AG08396 (cell line): ENCODE measurements around the gene ABHD6.
"Not testable (repeated sequence)": the region's sequence is repeated elsewhere in the genome, so short reads cannot be mapped to it uniquely, and the experiment has no call there.

Experiments
- DNase-seq: peaks from one replicate; pipeline ENCODE4 v3.0.0; 2012; ENCODE audit warnings: low spot score, mixed read lengths

The ABHD6 gene

GRCh38 chr3:58209933-58210332, 27.7 kb upstream of the ABHD6 start:
- no peak for DNase-seq

GRCh38 chr3:58210761-58211460, 26.7 kb upstream of the ABHD6 start, which contains the start of gene DNASE1L3:
TSS of gene DNASE1L3 (minus strand) at chr3:58210972. CDS start at chr3:58210906, 66 bp downstream.
- no peak for DNase-seq

DNA sequence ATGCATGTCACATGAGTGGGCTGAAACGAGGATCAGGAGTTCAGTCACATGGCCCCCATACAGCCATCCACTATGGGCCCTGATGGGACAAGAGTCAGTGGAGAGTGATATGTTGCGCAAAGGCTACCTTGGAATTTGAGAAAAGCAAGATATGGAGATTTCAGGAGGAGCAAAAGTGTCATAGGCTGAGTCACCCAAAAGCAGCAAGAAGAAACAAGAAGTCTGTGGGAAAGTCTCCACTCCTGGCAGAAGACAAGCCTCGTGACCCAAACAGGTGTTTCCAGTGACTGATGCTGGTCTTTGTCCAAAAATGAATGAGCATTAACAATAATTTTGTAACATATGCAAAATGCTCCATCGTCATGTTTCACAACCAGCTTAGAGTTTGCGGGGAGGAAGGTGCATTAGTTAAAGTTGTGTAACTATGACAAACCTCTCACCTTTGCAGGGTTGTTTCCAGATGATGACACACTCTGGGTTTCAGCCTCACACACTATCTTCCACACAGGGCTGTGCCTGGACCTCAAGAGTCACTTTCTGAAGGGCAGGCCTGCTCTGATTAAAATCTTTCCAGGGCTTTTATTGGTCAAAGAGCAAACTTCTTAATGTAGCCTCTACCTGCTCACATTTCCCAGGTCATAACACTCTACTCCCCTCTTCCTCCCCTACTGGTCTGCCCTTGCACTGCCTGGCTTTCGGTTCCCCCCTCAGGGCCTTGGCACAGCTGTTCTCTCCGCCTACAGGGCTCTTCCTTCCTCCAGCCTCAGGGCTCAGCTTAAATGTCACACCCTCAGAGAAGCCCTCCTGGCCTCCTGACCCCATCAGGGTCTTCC, 22.9 kb upstream of the ABHD6 start:
- DNase-seq = no peak

DNA sequence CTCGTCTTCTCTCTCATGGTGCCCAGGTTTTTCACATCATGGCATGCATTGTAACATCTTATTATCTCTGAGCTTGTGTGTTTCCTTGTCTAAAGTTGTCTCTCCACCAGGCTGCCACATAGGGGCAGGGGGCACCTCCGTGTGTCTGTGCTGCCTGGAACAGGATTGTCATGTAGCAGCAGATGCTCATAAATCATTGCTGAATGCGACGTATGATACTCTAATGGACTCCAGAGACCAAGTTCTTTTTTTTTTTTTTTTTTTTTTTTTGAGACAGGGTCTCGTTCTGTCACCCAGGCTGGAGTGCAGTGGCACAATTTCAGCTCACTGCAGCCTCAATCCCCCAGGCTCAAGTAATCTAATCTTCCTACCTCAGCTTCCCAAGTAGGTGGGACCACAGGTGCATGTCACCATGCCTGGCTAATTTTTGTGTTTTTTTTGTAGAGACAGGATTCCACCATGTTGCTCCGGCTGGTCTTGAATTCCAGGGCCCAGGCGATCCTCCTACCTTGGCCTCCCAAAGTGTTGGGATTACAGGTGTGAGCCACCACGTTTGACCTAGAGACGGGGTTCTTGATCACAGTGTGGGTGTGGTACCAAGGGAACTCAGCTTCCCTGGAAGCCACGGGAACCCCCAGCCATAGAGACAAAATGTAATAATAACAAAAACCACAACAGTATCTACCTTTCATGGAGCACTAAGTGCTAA, 22.1 kb upstream of the ABHD6 start:
- no peak for DNase-seq

GRCh38 chr3:58216496-58217195, 20.9 kb upstream of the ABHD6 start:
- no peak for DNase-seq

DNA sequence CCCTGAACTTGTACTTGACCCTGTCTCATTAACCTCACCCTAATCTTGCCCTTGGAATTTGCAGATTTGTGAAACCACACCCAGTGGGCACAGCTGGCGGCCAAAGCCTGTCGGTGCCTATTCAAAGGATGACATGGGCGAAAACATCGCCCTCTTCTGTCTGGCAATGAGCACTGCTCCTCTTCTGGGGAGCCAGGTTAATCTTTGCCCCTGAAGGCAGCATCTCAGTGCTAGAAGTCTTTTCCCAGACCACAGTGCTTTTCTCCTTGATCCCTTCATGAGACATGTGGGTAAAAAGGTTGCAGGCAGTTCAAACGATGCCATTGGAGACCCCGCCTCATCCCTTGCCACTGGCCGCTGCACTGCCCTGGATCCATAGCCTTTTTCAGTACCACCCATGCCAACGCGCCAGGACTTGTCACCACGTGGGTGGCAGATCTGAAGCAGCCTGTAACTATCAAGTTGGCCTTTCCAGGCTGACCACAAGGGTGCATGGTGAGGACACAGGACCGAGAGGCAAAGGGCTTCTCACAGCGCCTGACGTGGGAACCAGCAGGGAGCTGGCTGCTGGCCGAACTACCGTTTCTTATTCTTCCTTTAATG, 20.3 kb upstream of the ABHD6 start:
- peak; percentile 73 for DNase-seq

DNA sequence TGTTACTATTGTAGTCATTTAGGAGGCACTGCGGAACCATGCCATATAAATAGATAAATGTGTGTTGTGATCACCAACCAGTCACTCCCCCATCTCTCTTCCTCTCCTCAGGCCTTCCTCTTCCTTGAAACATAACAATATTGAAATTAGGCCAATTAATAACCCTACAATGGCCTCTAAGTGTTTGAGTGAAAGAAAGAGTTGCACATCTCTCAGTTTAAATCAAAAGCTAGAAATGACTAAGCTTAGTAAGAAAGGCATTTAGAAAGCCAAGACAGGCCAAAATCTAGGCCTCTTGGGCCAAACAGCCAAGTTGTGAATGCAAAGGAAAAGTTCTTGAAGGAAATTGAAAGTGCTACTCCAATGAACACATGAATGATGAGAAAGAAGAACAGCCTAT, 18.7 kb upstream of the ABHD6 start:
- DNase-seq = no peak

- DNase-seq = no peak
These were observed 15.3 kb upstream of the ABHD6 start for GRCh38 chr3:58222161-58222724.

GRCh38 chr3:58223855-58224254, 13.7 kb upstream of the ABHD6 start:
- DNase-seq = no peak

DNA sequence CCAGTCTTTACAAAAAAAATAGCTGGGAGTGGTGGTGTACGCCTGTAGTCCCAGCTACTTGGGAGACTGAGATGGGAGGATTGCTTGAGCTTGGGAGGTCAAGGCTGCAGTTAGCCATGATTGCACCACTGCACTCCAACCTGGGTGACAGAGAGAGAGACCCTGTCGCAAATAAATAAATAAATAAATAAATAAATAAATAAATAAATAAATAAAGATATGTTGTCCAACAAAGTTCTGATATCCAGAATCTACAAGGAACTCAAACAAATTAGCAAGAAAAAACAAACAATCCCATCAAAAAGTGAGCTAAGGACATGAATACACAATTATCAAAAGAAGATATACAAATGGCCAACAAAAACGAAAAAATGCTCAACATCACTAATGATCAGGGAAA, 9.7 kb upstream of the ABHD6 start:
- not testable (repeated sequence) for DNase-seq

DNA sequence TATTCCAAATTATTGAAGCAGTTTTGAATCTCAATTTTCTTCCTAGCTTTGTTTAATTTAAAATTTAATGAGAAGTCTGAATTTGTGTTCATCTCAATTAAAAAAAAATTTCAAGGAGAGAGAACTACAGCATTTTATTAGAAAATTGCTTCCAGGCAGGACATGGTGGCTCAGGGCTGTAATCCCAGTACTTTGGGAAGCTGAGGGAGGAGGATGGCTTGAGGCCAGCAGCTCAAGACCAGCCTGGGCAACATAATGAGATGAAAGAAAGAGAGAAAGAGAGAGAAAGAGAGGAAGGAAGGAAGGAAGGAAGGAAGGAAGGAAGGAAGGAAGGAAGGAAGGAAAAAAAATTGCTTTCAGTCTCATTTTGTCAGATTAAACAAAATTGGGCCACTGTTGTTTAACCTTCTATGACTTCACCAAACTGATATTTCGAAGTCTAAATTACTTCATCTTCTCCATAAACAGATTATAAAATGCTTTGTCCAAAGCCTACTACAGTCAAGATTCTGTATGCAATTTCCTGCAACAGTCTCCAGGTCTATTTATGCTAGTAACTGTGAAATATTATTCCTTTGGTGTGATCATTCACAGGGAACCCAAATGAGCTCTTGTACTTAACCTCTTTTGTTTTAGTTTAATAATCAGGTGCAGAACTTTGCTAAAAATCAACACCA, 6.6 kb upstream of the ABHD6 start:
- no peak for DNase-seq

DNA sequence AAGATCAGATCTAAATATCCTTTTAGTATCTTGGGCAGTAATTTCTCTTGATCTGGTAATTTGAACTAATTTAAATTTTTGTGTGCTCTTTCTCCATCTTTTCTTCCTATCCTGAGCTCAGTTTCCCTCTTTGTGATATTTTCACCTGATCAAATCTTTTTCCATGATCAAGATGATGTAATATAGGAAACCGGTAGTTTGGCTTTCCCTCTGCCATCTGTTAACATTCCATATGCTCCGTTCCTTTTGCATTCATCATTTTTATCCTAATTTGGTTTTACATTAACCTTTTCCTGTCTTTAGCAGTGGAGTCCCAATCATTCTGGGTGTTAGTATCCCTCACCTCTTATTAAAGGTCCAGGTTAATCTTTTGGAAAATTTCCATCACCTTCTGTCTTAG, 5.9 kb upstream of the ABHD6 start:
- no peak for DNase-seq

- peak; percentile 60 for DNase-seq
These were observed 3.1 kb upstream of the ABHD6 start for GRCh38 chr3:58234516-58234931.

DNA sequence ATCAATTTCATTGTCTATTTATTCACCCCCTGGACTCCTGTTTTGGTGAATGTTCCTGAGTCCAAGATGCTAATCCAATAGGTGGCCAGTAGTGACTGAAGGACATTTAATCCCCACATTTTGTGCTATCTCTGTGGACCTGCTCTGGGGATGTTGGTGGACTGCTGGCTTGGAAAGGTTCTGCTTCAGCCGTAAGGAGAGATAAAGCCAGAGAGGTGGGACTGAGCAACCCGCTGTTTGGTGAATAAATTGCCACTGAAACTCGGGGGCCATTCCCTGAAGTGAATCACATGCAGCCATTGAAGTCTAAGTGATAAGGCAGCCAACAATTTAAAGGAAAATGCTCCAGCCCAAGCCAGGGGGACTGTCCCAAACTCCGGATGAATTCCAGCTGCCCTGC, 1.6 kb upstream of the ABHD6 start:
- DNase-seq = no peak

GRCh38 chr3:58236527-58237237, 910 bp upstream of the ABHD6 start:
- no peak for DNase-seq

DNA sequence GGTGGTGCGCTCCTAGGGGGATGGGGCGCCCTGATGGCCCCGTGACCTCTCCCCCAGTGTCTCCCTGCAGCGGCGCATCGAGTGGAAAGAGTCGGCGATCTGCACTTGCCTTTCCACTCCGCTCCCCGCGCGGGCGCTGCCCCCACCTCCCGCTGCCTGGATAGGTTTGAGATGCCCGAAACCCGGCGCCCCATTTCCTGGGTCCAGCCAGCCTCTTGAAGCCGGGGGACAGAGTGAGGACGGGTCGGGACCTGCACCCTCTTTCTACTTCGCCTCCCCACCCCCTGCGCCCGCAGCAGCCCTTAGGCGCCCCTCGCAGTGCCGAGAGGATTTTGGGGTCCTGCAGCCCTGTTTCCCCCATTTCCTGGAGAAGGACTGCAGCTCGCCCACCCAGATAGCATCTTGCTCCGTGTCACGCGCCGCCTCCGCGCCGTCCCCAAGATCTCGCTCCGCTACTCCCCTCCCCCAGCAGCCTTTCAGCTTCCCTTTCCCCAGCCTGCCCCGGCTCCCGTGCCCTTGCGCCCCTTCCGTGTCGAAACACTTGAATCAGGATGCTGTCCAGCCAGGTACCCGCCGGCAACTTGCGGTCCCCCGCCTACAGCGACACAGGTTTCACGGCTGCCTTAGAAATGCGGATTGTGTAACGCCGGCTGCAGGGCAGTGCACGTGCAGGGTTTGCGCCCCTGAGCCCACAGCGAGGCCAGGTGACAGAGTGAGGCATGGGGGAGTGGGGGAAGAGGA, 519 bp downstream of the ABHD6 start:
- DNase-seq = peak; percentile 71

GRCh38 chr3:58238830-58239229, 1.2 kb downstream of the ABHD6 start:
- DNase-seq = no peak

DNA sequence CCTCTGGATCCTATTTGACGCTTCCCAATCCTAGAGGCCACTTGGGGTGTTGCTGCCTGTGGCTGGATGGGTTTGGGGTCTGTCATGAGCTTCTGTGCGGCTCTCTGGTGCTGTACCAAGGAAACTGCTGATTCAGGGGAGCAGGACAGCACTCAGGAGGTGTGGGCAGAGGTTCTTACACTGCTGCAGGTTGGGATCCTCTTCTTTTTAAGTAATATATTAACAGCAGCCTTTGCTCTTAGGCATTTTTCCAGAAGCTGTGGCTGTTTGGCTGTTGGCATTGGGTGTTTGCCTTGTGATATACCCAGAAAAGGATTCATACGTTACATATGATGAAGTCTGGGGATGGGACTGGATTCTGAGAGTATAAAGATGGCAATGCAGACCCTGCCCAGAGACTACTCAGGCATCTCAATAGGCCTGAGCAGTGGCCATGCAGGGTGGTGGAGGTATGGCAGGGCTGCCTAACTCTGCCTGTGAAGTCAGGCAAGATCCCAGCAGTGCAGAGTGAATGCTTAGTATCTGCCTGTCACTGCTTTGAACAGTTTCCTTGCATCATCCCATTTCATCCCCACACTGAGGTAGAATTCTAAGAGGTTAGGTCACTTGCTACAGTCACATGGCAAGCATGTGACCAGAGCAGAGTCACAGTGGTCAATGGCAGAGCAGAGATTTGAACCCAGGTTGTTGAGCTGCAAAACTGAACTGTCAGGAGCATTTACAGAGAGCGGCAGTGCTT, 3.9 kb downstream of the ABHD6 start:
- no peak for DNase-seq

DNA sequence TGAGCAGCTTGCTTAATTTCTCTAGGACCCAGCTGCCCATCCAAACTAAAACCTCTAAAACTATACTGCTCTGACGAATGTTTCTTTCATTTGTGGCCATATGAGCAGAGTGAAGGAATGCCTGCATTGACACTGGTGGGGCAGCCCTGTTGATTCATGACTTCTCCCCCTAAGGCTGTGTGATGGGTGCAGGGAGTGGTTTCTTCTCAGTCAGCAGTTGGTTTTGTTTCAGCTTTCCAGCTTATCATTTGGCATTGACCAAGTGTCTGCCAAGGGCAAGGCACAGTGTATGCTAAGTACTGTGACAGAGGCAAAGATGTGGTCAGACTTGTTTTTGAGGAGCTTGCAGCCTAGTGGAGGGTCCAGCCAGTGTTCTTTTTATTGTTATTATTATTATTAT, 4.7 kb downstream of the ABHD6 start:
- no peak for DNase-seq
